HG02938 (cell line): ENCODE measurements around the gene ASPG.

Experiments used
- ATAC-seq: cut with Tn5 transposase; IDR thresholded peaks from one replicate; pipeline ENCODE4 v1.9.1; 2021; ENCODE audit warnings: mild to moderate bottlenecking, moderate library complexity; ENCODE audit not compliant: unreplicated experiment

ASPG gene

GRCh38 chr14:104115131-104115600, 29.7 kb downstream of the ASPG start:
- ATAC-seq, result no peak

- no peak for ATAC-seq
Measured at GRCh38 chr14:104115691-104116287, 30.3 kb downstream of the ASPG start.

GRCh38 chr14:104116288-104116755, 30.8 kb downstream of the ASPG start:
- ATAC-seq, result no peak

GRCh38 chr14:104116756-104117340, 31.3 kb downstream of the ASPG start:
- no peak for ATAC-seq

GRCh38 chr14:104117341-104118005, 32.0 kb downstream of the ASPG start:
- no peak for ATAC-seq

GRCh38 chr14:104118006-104118844, 32.7 kb downstream of the ASPG start:
- no peak for ATAC-seq

- no peak for ATAC-seq
Measured at GRCh38 chr14:104119119-104119487, 33.6 kb downstream of the ASPG start.

- ATAC-seq, result no peak
Measured at GRCh38 chr14:104119488-104120251, 34.2 kb downstream of the ASPG start.

GRCh38 chr14:104120281-104120741, 34.8 kb downstream of the ASPG start:
- ATAC-seq, result no peak

- ATAC-seq, result no peak
Measured at GRCh38 chr14:104121142-104121541, 35.6 kb downstream of the ASPG start.

GRCh38 chr14:104123879-104124278, 38.4 kb downstream of the ASPG start:
- no peak for ATAC-seq

GRCh38 chr14:104125011-104125410, 39.5 kb downstream of the ASPG start:
- no peak for ATAC-seq

GRCh38 chr14:104126753-104127152, 41.3 kb downstream of the ASPG start:
- ATAC-seq, result no peak

GRCh38 chr14:104128981-104129380, 43.5 kb downstream of the ASPG start:
- ATAC-seq, result no peak

GRCh38 chr14:104129556-104129955, 44.1 kb downstream of the ASPG start:
- ATAC-seq, result no peak

- ATAC-seq, result no peak
Measured at GRCh38 chr14:104130974-104131651, 45.6 kb downstream of the ASPG start.

GRCh38 chr14:104131968-104132732, 46.6 kb downstream of the ASPG start:
- ATAC-seq, result no peak

GRCh38 chr14:104132981-104133380, 47.5 kb downstream of the ASPG start:
- no peak for ATAC-seq

- no peak for ATAC-seq
Measured at GRCh38 chr14:104133496-104133895, 48.0 kb downstream of the ASPG start.
